IMR-90 (cell line): ENCODE measurements around the gene SNRPD2. TPM values are rescaled to one million over a fixed set of nuclear protein-coding genes. Genes with fewer than 3 reads are reported as not detected.

ENCODE experiments used
- ATAC-seq: fragments of 200-7000 bp; cut with Tn5 transposase; 2 replicates; pipeline ENCODE4 v1.9.1; 2020; ENCODE audit warnings: low read depth, mild to moderate bottlenecking, moderate library complexity
- BruUV-seq: library from RNA; stranded (reverse); fragments of 400-500 nt; replicated peaks from 2 replicates; lab custom pipeline; 2021; lab: Mats Ljungman, UMichigan
- CTCF ChIA-PET: fragments of 300-600 bp; formaldehyde crosslinking; extraction: SDS; loops from one replicate; lab custom pipeline; 2021; ENCODE audit warnings: antibody characterized with exemption; lab: Yijun Ruan, JAX
- POLR2A ChIA-PET: fragments of 300-600 bp; sonication (Branson Sonifier 250); formaldehyde crosslinking; loops from one replicate; lab custom pipeline; 2022; ENCODE audit warnings: antibody characterized with exemption; ENCODE audit not compliant: unreplicated experiment; lab: Charles Lee
- DNase-seq: peaks from one replicate; pipeline ENCODE4 v3.0.0; 2013
- H2AFZ ChIP-seq: replicated peaks from 2 replicates; pipeline ENCODE3; 2013; ENCODE audit warnings: low read length, mild to moderate bottlenecking; ENCODE audit not compliant: poor library complexity
- H2AK5ac ChIP-seq: 2 replicates; pipeline ENCODE4 v1.6.1; 2013; ENCODE audit warnings: low read depth, low read length, inconsistent platforms
- H2AK9ac ChIP-seq: replicated peaks from 2 replicates; pipeline ENCODE3; 2013; ENCODE audit warnings: mild to moderate bottlenecking, low read depth, low read length, moderate library complexity; ENCODE audit not compliant: poor library complexity
- H2BK120ac ChIP-seq: 2 replicates; pipeline ENCODE4 v1.6.1; 2013; ENCODE audit warnings: low read depth, low read length, inconsistent platforms
- H2BK15ac ChIP-seq: 3 replicates; pipeline ENCODE4 v1.6.1; 2013; ENCODE audit warnings: low read depth, low read length, inconsistent platforms
- H2BK20ac ChIP-seq: 2 replicates; pipeline ENCODE4 v1.6.1; 2013; ENCODE audit warnings: low read depth, mild to moderate bottlenecking, inconsistent platforms, low read length, moderate library complexity
- H2BK5ac ChIP-seq: 2 replicates; pipeline ENCODE4 v1.6.1; 2013; ENCODE audit warnings: mild to moderate bottlenecking, low read depth, low read length, inconsistent platforms; ENCODE audit not compliant: poor library complexity, severe bottlenecking
- H3K14ac ChIP-seq: replicated peaks from 2 replicates; pipeline ENCODE4 v1.6.1; 2013; ENCODE audit warnings: low read depth, low read length, inconsistent platforms
- H3K18ac ChIP-seq: 2 replicates; pipeline ENCODE4 v1.6.1; 2013; ENCODE audit warnings: low read depth, low read length, control low read depth
- H3K23ac ChIP-seq: 2 replicates; pipeline ENCODE4 v1.6.1; 2013; ENCODE audit warnings: low read depth, low read length, inconsistent platforms
- H3K27ac ChIP-seq: 2 replicates; pipeline ENCODE4 v1.5.1; 2013; ENCODE audit warnings: mild to moderate bottlenecking, control low read depth, low read length; ENCODE audit not compliant: insufficient read depth
- H3K27me3 ChIP-seq: 2 replicates; pipeline ENCODE4 v1.6.1; 2013; ENCODE audit warnings: low read length; ENCODE audit not compliant: control insufficient read depth, insufficient read depth
- H3K36me3 ChIP-seq: 2 replicates; pipeline ENCODE4 v1.6.1; 2013; ENCODE audit warnings: low read length, mixed read lengths; ENCODE audit not compliant: control insufficient read depth, insufficient read depth
- H3K4ac ChIP-seq: 2 replicates; pipeline ENCODE4 v1.6.1; 2013; ENCODE audit warnings: low read depth, low read length, inconsistent platforms
- H3K4me1 ChIP-seq: 2 replicates; pipeline ENCODE4 v1.6.1; 2013; ENCODE audit warnings: low read length, mixed read lengths; ENCODE audit not compliant: control insufficient read depth, insufficient read depth
- H3K4me2 ChIP-seq: 2 replicates; pipeline ENCODE4 v1.6.1; 2013; ENCODE audit warnings: low read depth, mild to moderate bottlenecking, control low read depth, low read length, moderate library complexity
- H3K4me3 ChIP-seq: 2 replicates; pipeline ENCODE4 v1.5.1; 2013; ENCODE audit warnings: low read depth, mild to moderate bottlenecking, control low read depth, low read length, moderate library complexity; ENCODE audit not compliant: insufficient read depth
- H3K56ac ChIP-seq: 2 replicates; pipeline ENCODE4 v1.6.1; 2013; ENCODE audit warnings: low read length, inconsistent platforms; ENCODE audit not compliant: insufficient read depth; ENCODE audit errors: extremely low read depth
- H3K79me1 ChIP-seq, 2 experiments: 2 replicates each; pipeline ENCODE4 v1.6.1; 2013; ENCODE audit warnings: low read length in 2 of 2, inconsistent platforms in 1 of 2, low read depth in 1 of 2
- H3K9ac ChIP-seq: 2 replicates; pipeline ENCODE4 v1.6.1; 2013; ENCODE audit warnings: low read depth, low read length, control low read depth
- H3K9me1 ChIP-seq: 2 replicates; pipeline ENCODE4 v1.6.1; 2013; ENCODE audit warnings: low read length, inconsistent platforms; ENCODE audit not compliant: insufficient read depth
- H3K9me3 ChIP-seq: 2 replicates; pipeline ENCODE4 v1.6.1; 2013; ENCODE audit warnings: low read length; ENCODE audit not compliant: control insufficient read depth, insufficient read depth
- H4K20me1 ChIP-seq: 2 replicates; pipeline ENCODE4 v1.6.1; 2013; ENCODE audit warnings: low read length, inconsistent platforms; ENCODE audit not compliant: insufficient read depth
- H4K5ac ChIP-seq: 2 replicates; pipeline ENCODE4 v1.6.1; 2013; ENCODE audit warnings: mild to moderate bottlenecking, low read depth, low read length, control low read depth
- H4K8ac ChIP-seq, 2 experiments: 2 replicates each; pipeline ENCODE4 v1.6.1; 2013; ENCODE audit warnings: low read depth in 2 of 2, low read length in 2 of 2, control low read depth in 1 of 2, inconsistent platforms in 1 of 2
- H4K91ac ChIP-seq: 2 replicates; pipeline ENCODE4 v1.6.1; 2013; ENCODE audit warnings: low read depth, low read length, inconsistent platforms; ENCODE audit not compliant: insufficient read depth
- BHLHE40 ChIP-seq: fragments of 150-350 bp; IDR thresholded peaks from 2 replicates; pipeline ENCODE4 v1.6.1; 2016; ENCODE audit warnings: mild to moderate bottlenecking, low read depth, low read length
- CTCF ChIP-seq: conservative IDR thresholded peaks from 2 replicates; pipeline ENCODE4 v1.5.1; 2012; ENCODE audit warnings: mild to moderate bottlenecking, low read depth, low read length, improper control_type of control experiment
- ELK1 ChIP-seq: fragments of 150-350 bp; IDR thresholded peaks from 2 replicates; pipeline ENCODE4 v1.6.1; 2016; ENCODE audit warnings: low read depth, mild to moderate bottlenecking, low read length, moderate library complexity, borderline replicate concordance
- FOS ChIP-seq: fragments of 150-350 bp; IDR thresholded peaks from 2 replicates; pipeline ENCODE4 v1.6.1; 2016; ENCODE audit warnings: low read depth, low read length
- MXI1 ChIP-seq: IDR thresholded peaks from 2 replicates; pipeline ENCODE4 v1.6.1; 2012; ENCODE audit warnings: low read depth, mild to moderate bottlenecking, low read length, moderate library complexity, borderline replicate concordance
- POLR2A ChIP-seq: IDR thresholded peaks from 2 replicates; pipeline ENCODE4 v1.6.1; 2012; ENCODE audit warnings: mild to moderate bottlenecking, low read depth, low read length
- RCOR1 ChIP-seq: IDR thresholded peaks from 2 replicates; pipeline ENCODE4 v1.6.1; 2012; ENCODE audit warnings: mild to moderate bottlenecking, low read length, improper control_type of control experiment; ENCODE audit not compliant: insufficient replicate concordance
- WGBS, 2 experiments: methylation state at CpG; one replicate each; pipeline versions ENCODE4 v1.1.5 to v1.1.7; 2013; ENCODE audit warnings: missing lambda C conversion rate in 2 of 2; ENCODE audit not compliant: insufficient read length in 1 of 2; ENCODE audit errors: extremely low coverage in 2 of 2; 5-methylcytosine and 5-hydroxymethylcytosine counted together
- dilution Hi-C: fragments of 300-500 bp; cut with HindIII; formaldehyde crosslinking; loops from one replicate; pipeline ENCODE4 v1.14.3; 2018; ENCODE audit warnings: low sequenced_read_pairs; ENCODE audit not compliant: unreplicated experiment
- in situ Hi-C: fragments of 300-500 bp; cut with MboI; formaldehyde crosslinking; loops from 3 replicates; pipeline ENCODE4 v1.14.3; 2019; ENCODE audit warnings: low sequenced_read_pairs, inconsistent platforms, mixed read lengths
- intact Hi-C: fragments of 100-400 bp; cut with micrococcal nuclease; formaldehyde crosslinking; loops from 2 replicates; pipeline ENCODE4 v1.10.0; 2022
- polyA plus RNA-seq, 3 experiments: library from polyadenylated mRNA; depleted of rRNA; stranded (reverse); fragments of >200 nt; gene quantifications; 2 replicates each; pipeline ENCODE4 v1.2.3, GENCODE V29; 2012; ENCODE audit warnings: low replicate concordance in 1 of 3
- total RNA-seq: library from RNA; depleted of rRNA; stranded (reverse); fragments of >200 nt; gene quantifications from 2 replicates; pipeline ENCODE4 v1.2.3, GENCODE V29; 2012

Gene SNRPD2
- total and polyA plus RNA-seq, 2 of the 4 experiments (the other 2 are of a cell fraction) = 587 to 877 TPM

- dilution Hi-C loops = no loop called here
- 75% methylated on average over 1 of the region's 3 CpGs; no CpG with 5 or more reads in 1 of the 2 experiments for WGBS, 2 experiments
- BruUV-seq = no TSS peak
- Histone ChIP-seq H3K56ac (no peak overlapping the region), H2AK5ac (no peak overlapping the region), H3K27ac (no peak overlapping the region), H3K9ac (no peak overlapping the region), H2BK20ac (no peak overlapping the region), H3K4ac (no peak overlapping the region), H2AFZ (no peak overlapping the region), H2AK9ac (no peak overlapping the region), H2BK120ac (no peak overlapping the region), H4K8ac (no peak overlapping the region), H2BK15ac (no peak overlapping the region), H4K20me1 (no peaks in the 10 kb centered on the region; the same call in 1 of the 2 replicates), H3K27me3 (peaks cover 2% of the 10 kb centered on the region), H3K4me2 (no peak overlapping the region), H2BK5ac (no peak overlapping the region), H3K18ac (no peak overlapping the region), H3K36me3 (no peaks in the 10 kb centered on the region), H3K9me3 (no peaks in the 10 kb centered on the region), H3K9me1 (no peaks in the 10 kb centered on the region), H4K5ac (no peak overlapping the region), H4K91ac (no peak overlapping the region), H3K23ac (no peak overlapping the region), H3K14ac (no peak overlapping the region), H3K79me1 (no peaks in the 10 kb centered on the region), H3K4me1 (no peaks in the 10 kb centered on the region), H3K4me3 (no peak overlapping the region)
- ChIA-PET POLR2A (no interaction called here), CTCF (interaction anchor here (1.5 kb wide), 1 partner anchor 9 kb away, joined by 5 read pairs; no protein-coding TSS in a partner anchor)
- DNase-seq (no peak), ATAC-seq (no peak)
- no peak for TF ChIP-seq BHLHE40
- no peak for TF ChIP-seq ELK1
- TF ChIP-seq RCOR1 = no peak
- no peak for TF ChIP-seq POLR2A
- TF ChIP-seq MXI1 = no peak
- TF ChIP-seq CTCF = no peak
- TF ChIP-seq FOS = no peak
- in situ Hi-C loops = no loop called here
- intact Hi-C loops = no loop called here
Observed at GRCh38 chr19:45650722-45651121, 41.0 kb downstream of the SNRPD2 start.
